ENCODE measurements around the gene FBL. TPM values are rescaled to one million over a fixed set of nuclear protein-coding genes. Genes with fewer than 3 reads are reported as not detected.

The FBL gene
- total RNA-seq, 4 donors from 2014 or later = 193 to 333 (median 273) TPM

- H3K36me3 ChIP-seq = peaks cover 52% of the 10 kb centered on the region
- no peaks in the 10 kb centered on the region for H3K27me3 ChIP-seq
- TF ChIP-seq CTCF (IDR thresholded peaks at IDR 0.05) (no peak), POLR2A (IDR thresholded peaks at IDR 0.05) (no peak), POLR2AphosphoS5 (IDR thresholded peaks at IDR 0.05) (no peak), EP300 (IDR thresholded peaks at IDR 0.05) (no peak)
- peaks cover 15% of the 10 kb centered on the region for H3K4me1 ChIP-seq
- peak in 1 of 2 donors; percentile 69 for DNase-seq (ENCODE audit: low spot score in 2 of 2)
- H3K4me3 ChIP-seq = no peak overlapping the region
- H3K9me3 ChIP-seq = no peaks in the 10 kb centered on the region
- 88% methylated on average over 13 of the region's 17 CpGs for WGBS
- no peak overlapping the region for H3K27ac ChIP-seq
These were observed 20.6 kb downstream of the FBL start for GRCh38 chr19:39825531-39826076.

GRCh38 chr19:39825093-39825463 lies 21.1 kb downstream of the FBL start:
- Histone ChIP-seq H3K4me3 (peak overlapping the region; percentile 87), H3K36me3 (peaks cover 47% of the 10 kb centered on the region), H3K4me1 (peaks cover 15% of the 10 kb centered on the region), H3K27me3 (no peaks in the 10 kb centered on the region), H3K27ac (peak overlapping the region; percentile 38), H3K9me3 (no peaks in the 10 kb centered on the region)
- TF ChIP-seq EP300 (IDR thresholded peaks at IDR 0.05) (no peak), POLR2A (IDR thresholded peaks at IDR 0.05) (no peak), POLR2AphosphoS5 (IDR thresholded peaks at IDR 0.05) (no peak), CTCF (IDR thresholded peaks at IDR 0.05) (no peak)
- DNase-seq (ENCODE audit: low spot score in 2 of 2) = peak in 1 of 2 donors; percentile 72
- WGBS = 77% methylated on average over 11 of the region's 11 CpGs

- Histone ChIP-seq H3K36me3 (peaks cover 40% of the 10 kb centered on the region), H3K27ac (peak overlapping the region; percentile 59), H3K4me1 (peaks cover 15% of the 10 kb centered on the region), H3K9me3 (no peaks in the 10 kb centered on the region), H3K4me3 (peak overlapping the region; percentile 87), H3K27me3 (no peaks in the 10 kb centered on the region)
- 5% methylated on average over 26 of the region's 47 CpGs for WGBS
- peak in 1 of 2 donors; percentile 29 for TF ChIP-seq CTCF (IDR thresholded peaks at IDR 0.05)
- no peak for TF ChIP-seq EP300 (IDR thresholded peaks at IDR 0.05)
- peak; percentile 92 to 94 for DNase-seq (ENCODE audit: low spot score in 2 of 2)
These were observed 21.8 kb downstream of the FBL start for GRCh38 chr19:39824143-39825092.

- Histone ChIP-seq H3K4me1 (peaks cover 15% of the 10 kb centered on the region), H3K9me3 (no peaks in the 10 kb centered on the region), H3K4me3 (peak overlapping the region; percentile 87), H3K36me3 (peaks cover 33% of the 10 kb centered on the region), H3K27me3 (no peaks in the 10 kb centered on the region), H3K27ac (no peak overlapping the region)
- peak in 1 of 2 donors; percentile 20 for DNase-seq (ENCODE audit: low spot score in 2 of 2)
- no peak for TF ChIP-seq CTCF (IDR thresholded peaks at IDR 0.05)
- TF ChIP-seq POLR2AphosphoS5 (IDR thresholded peaks at IDR 0.05) = no peak
- no peak for TF ChIP-seq EP300 (IDR thresholded peaks at IDR 0.05)
- no peak for TF ChIP-seq POLR2A (IDR thresholded peaks at IDR 0.05)
- WGBS = 19% methylated on average over 7 of the region's 7 CpGs
These were observed 22.5 kb downstream of the FBL start for GRCh38 chr19:39823686-39824085.

GRCh38 chr19:39820696-39821095 lies 25.5 kb downstream of the FBL start:
- TF ChIP-seq POLR2A (IDR thresholded peaks at IDR 0.05) = no peak
- TF ChIP-seq CTCF (IDR thresholded peaks at IDR 0.05) = no peak
- TF ChIP-seq POLR2AphosphoS5 (IDR thresholded peaks at IDR 0.05) = no peak
- no peak for TF ChIP-seq EP300 (IDR thresholded peaks at IDR 0.05)
- H3K9me3 ChIP-seq = no peaks in the 10 kb centered on the region
- 91% methylated on average over 6 of the region's 6 CpGs for WGBS
- H3K36me3 ChIP-seq = peaks cover 5% of the 10 kb centered on the region
- H3K4me1 ChIP-seq = peaks cover 15% of the 10 kb centered on the region
- DNase-seq (ENCODE audit: low spot score in 2 of 2) = no peak
- no peaks in the 10 kb centered on the region for H3K27me3 ChIP-seq
- no peak overlapping the region for H3K4me3 ChIP-seq
- H3K27ac ChIP-seq = no peak overlapping the region
